Gastrocnemius medialis (tissue), 4 donors: ENCODE measurements around the gene DPCD.

Source experiments
- CTCF ChIP-seq, 5 experiments: fragments of 450-650 bp in 3 of 5; fragments of 200-600 bp in 2 of 5; sonication (generic) in 2 of 5; IDR thresholded peaks in 4 of 5; conservative IDR thresholded peaks in 1 of 5; 1 replicate in 4 of 5; 2 replicates in 1 of 5; pipeline ENCODE4 v1.5.1; 2016 to 2019; ENCODE audit warnings: antibody characterized with exemption in 5 of 5, mild to moderate bottlenecking in 3 of 5, moderate library complexity in 3 of 5
- POLR2A ChIP-seq, 2 donors: fragments of 450-650 bp; IDR thresholded peaks; one replicate each; pipeline ENCODE4 v1.6.1; 2017; ENCODE audit warnings: antibody characterized with exemption in 2 of 2, mild to moderate bottlenecking in 2 of 2, moderate library complexity in 2 of 2

GRCh38 chr10:101563007-101563406 is 25.1 kb upstream of the DPCD start:
- TF ChIP-seq CTCF (IDR thresholded peaks at IDR 0.05 in 4 of 5, conservative IDR thresholded peaks at IDR 0.05 in 1 of 5) (no peak), POLR2A (IDR thresholded peaks at IDR 0.05) (no peak)
